ENCODE measurements around the gene PLCB3. TPM values are rescaled to one million over a fixed set of nuclear protein-coding genes. Genes with fewer than 3 reads are reported as not detected.

PLCB3 gene
- total and polyA plus RNA-seq, 2 of the 13 experiments (the other 11 are each of a cell fraction or from before 2014, with no cell fraction given): 7.5 to 13.8 TPM

DNA sequence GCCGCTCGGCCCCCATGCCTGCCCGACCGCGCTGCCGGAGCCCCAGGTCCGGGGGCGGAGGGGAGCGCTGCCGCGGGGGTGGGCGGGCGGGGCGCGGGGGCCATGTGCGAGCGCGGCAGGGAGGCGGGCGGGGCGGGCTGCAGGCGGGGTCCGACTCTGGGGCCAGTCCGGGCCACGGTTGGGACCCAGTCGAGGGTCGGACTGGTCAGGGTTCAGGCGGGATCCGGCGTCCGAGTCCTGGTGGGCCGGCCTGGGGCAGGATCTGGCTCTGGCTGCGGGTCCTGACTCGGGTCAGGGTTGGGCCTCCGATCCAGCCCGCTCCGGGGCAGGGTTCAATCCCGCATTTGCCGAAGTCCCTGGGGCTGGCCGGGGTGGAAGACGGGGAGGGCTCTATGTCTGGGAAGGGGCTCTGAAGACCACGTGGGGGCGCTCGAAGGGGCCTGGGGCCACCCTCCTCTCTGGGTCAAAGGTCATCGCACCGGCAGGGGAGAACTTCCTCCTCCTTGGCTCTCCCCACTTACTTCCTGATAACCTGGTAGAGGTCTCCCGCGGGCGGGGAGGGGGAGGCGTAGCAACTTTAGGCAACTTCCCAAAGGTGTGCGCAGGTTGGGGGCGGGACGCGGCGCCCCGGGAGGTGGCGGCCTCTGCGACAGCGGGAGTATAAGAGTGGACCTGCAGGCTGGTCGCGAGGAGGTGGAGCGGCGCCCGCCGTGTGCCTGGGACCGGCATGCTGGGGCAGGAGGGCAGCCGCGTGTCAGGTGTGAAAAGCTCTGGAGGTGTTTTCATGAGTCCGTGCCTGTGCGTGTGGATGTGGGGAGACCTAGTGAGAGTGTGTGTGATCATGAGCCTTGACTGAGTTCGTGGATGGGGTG, 54.6 kb downstream of the PLCB3 start (continued):
- TF ChIP-seq, protein P1, sequence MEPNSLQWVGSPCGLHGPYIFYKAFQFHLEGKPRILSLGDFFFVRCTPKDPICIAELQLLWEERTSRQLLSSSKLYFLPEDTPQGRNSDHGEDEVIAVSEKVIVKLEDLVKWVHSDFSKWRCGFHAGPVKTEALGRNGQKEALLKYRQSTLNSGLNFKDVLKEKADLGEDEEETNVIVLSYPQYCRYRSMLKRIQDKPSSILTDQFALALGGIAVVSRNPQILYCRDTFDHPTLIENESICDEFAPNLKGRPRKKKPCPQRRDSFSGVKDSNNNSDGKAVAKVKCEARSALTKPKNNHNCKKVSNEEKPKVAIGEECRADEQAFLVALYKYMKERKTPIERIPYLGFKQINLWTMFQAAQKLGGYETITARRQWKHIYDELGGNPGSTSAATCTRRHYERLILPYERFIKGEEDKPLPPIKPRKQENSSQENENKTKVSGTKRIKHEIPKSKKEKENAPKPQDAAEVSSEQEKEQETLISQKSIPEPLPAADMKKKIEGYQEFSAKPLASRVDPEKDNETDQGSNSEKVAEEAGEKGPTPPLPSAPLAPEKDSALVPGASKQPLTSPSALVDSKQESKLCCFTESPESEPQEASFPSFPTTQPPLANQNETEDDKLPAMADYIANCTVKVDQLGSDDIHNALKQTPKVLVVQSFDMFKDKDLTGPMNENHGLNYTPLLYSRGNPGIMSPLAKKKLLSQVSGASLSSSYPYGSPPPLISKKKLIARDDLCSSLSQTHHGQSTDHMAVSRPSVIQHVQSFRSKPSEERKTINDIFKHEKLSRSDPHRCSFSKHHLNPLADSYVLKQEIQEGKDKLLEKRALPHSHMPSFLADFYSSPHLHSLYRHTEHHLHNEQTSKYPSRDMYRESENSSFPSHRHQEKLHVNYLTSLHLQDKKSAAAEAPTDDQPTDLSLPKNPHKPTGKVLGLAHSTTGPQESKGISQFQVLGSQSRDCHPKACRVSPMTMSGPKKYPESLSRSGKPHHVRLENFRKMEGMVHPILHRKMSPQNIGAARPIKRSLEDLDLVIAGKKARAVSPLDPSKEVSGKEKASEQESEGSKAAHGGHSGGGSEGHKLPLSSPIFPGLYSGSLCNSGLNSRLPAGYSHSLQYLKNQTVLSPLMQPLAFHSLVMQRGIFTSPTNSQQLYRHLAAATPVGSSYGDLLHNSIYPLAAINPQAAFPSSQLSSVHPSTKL (CRISPR knock-in tag; IDR thresholded peaks at IDR 0.05): 0 out of 2 replicates have a peak, but pooled peaks have one; percentile 33
- TF ChIP-seq POGZ (CRISPR knock-in tag; IDR thresholded peaks at IDR 0.05) (peak; percentile 38; the same call in 1 of the 2 replicates), THAP8 (CRISPR knock-in tag; IDR thresholded peaks at IDR 0.05; ENCODE audit: borderline replicate concordance) (no peak), HNRNPL (IDR thresholded peaks at IDR 0.05; ENCODE audit: low read depth, low read length) (no peak), NCOA5 (CRISPR knock-in tag; IDR thresholded peaks at IDR 0.05) (no peak), ZNF317 (CRISPR knock-in tag; IDR thresholded peaks at IDR 0.05) (peak; percentile 62), ZNF432 (CRISPR knock-in tag; IDR thresholded peaks at IDR 0.05; ENCODE audit: borderline replicate concordance) (no peak), HHEX (CRISPR knock-in tag; IDR thresholded peaks at IDR 0.05) (no peak), ZNF234 (CRISPR knock-in tag; conservative IDR thresholded peaks at IDR 0.05) (no peak), KDM2A (CRISPR knock-in tag; IDR thresholded peaks at IDR 0.05; ENCODE audit: borderline replicate concordance, low read depth) (peak; percentile 80), CBFB (CRISPR knock-in tag; IDR thresholded peaks at IDR 0.05) (no peak), ZNF570 (CRISPR knock-in tag; IDR thresholded peaks at IDR 0.05; ENCODE audit: borderline replicate concordance) (no peak), STAT5B (CRISPR knock-in tag; IDR thresholded peaks at IDR 0.05) (no peak), ZNF232 (CRISPR knock-in tag; IDR thresholded peaks at IDR 0.05; ENCODE audit: borderline replicate concordance) (no peak), ZNF577 (CRISPR knock-in tag; IDR thresholded peaks at IDR 0.05; ENCODE audit: borderline replicate concordance, low read depth) (no peak), XRCC5 (optimal IDR thresholded peaks at IDR 0.05; ENCODE audit: low read length) (peak; percentile 81), ZNF441 (CRISPR knock-in tag; IDR thresholded peaks at IDR 0.05; ENCODE audit: borderline replicate concordance) (no peak), GTF2F1 (IDR thresholded peaks at IDR 0.05; ENCODE audit: low read length) (no peak), ZSCAN25 (CRISPR knock-in tag; IDR thresholded peaks at IDR 0.05) (peak; percentile 82), AGO2 (optimal IDR thresholded peaks at IDR 0.05; ENCODE audit: low read depth, low read length) (peak; percentile 86)
- TF ChIP-seq, protein P2, sequence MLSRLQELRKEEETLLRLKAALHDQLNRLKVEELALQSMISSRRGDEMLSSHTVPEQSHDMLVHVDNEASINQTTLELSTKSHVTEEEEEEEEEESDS (CRISPR knock-in tag; IDR thresholded peaks at IDR 0.05; ENCODE audit: borderline replicate concordance): 0 out of 2 replicates have a peak, but pooled peaks have one; percentile 17
- TF ChIP-seq, protein P3, sequence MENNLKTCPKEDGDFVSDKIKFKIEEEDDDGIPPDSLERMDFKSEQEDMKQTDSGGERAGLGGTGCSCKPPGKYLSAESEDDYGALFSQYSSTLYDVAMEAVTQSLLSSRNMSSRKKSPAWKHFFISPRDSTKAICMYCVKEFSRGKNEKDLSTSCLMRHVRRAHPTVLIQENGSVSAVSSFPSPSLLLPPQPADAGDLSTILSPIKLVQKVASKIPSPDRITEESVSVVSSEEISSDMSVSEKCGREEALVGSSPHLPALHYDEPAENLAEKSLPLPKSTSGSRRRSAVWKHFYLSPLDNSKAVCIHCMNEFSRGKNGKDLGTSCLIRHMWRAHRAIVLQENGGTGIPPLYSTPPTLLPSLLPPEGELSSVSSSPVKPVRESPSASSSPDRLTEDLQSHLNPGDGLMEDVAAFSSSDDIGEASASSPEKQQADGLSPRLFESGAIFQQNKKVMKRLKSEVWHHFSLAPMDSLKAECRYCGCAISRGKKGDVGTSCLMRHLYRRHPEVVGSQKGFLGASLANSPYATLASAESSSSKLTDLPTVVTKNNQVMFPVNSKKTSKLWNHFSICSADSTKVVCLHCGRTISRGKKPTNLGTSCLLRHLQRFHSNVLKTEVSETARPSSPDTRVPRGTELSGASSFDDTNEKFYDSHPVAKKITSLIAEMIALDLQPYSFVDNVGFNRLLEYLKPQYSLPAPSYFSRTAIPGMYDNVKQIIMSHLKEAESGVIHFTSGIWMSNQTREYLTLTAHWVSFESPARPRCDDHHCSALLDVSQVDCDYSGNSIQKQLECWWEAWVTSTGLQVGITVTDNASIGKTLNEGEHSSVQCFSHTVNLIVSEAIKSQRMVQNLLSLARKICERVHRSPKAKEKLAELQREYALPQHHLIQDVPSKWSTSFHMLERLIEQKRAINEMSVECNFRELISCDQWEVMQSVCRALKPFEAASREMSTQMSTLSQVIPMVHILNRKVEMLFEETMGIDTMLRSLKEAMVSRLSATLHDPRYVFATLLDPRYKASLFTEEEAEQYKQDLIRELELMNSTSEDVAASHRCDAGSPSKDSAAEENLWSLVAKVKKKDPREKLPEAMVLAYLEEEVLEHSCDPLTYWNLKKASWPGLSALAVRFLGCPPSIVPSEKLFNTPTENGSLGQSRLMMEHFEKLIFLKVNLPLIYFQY (CRISPR knock-in tag; IDR thresholded peaks at IDR 0.05; ENCODE audit: borderline replicate concordance): peak; percentile 41; the same call in 1 of the 2 replicates
